H9 (cell line): ENCODE measurements around the gene CUBN. TPM values are rescaled to one million over a fixed set of nuclear protein-coding genes. Genes with fewer than 3 reads are reported as not detected.

ENCODE experiments used
- DNase-seq: peaks from one replicate; pipeline ENCODE4 v3.0.0-alpha.2; 2017
- H2AFZ ChIP-seq: one replicate; pipeline ENCODE4 v1.6.1; 2013; ENCODE audit warnings: mild to moderate bottlenecking, low read length, control low read depth, moderate library complexity
- H2AK5ac ChIP-seq: 2 replicates; pipeline ENCODE4 v1.6.1; 2013; ENCODE audit warnings: low read length, control low read depth, mixed read lengths; ENCODE audit not compliant: insufficient read length
- H2BK120ac ChIP-seq: one replicate; pipeline ENCODE4 v1.6.1; 2013; ENCODE audit warnings: low read depth, mild to moderate bottlenecking, low read length, control low read depth, inconsistent platforms; ENCODE audit not compliant: poor library complexity, severe bottlenecking
- H2BK12ac ChIP-seq: 2 replicates; pipeline ENCODE4 v1.6.1; 2013; ENCODE audit warnings: low read length, control low read depth, mixed read lengths, low read depth; ENCODE audit not compliant: insufficient read length
- H2BK15ac ChIP-seq: 2 replicates; pipeline ENCODE4 v1.6.1; 2013; ENCODE audit warnings: low read depth, low read length, control low read depth
- H2BK20ac ChIP-seq: one replicate; pipeline ENCODE4 v1.6.1; 2013; ENCODE audit warnings: low read depth, mild to moderate bottlenecking, low read length, control low read depth, inconsistent platforms; ENCODE audit not compliant: poor library complexity, severe bottlenecking
- H2BK5ac ChIP-seq: 2 replicates; pipeline ENCODE4 v1.6.1; 2013; ENCODE audit warnings: low read length, control low read depth, mixed read lengths; ENCODE audit not compliant: insufficient read length
- H3K14ac ChIP-seq: 2 replicates; pipeline ENCODE4 v1.6.1; 2013; ENCODE audit warnings: low read length, control low read depth; ENCODE audit not compliant: insufficient read depth
- H3K18ac ChIP-seq: 2 replicates; pipeline ENCODE4 v1.6.1; 2013; ENCODE audit warnings: low read depth, mild to moderate bottlenecking, mixed read lengths, low read length, control low read depth; ENCODE audit not compliant: insufficient read length
- H3K23ac ChIP-seq: 2 replicates; pipeline ENCODE4 v1.6.1; 2013; ENCODE audit warnings: low read length, control low read depth, mixed read lengths, low read depth; ENCODE audit not compliant: insufficient read length
- H3K23me2 ChIP-seq: 2 replicates; pipeline ENCODE4 v1.6.1; 2013; ENCODE audit warnings: low read depth, mild to moderate bottlenecking, mixed read lengths, low read length, control low read depth; ENCODE audit not compliant: insufficient read length, poor library complexity, severe bottlenecking
- H3K27ac ChIP-seq: 2 replicates; pipeline ENCODE4 v1.5.1; 2013; ENCODE audit warnings: low read length, control low read depth, mixed read lengths, low read depth; ENCODE audit not compliant: insufficient read length
- H3K27me3 ChIP-seq: 2 replicates; pipeline ENCODE4 v1.6.1; 2013; ENCODE audit warnings: low read length, control low read depth, inconsistent platforms; ENCODE audit not compliant: insufficient read depth
- H3K4ac ChIP-seq: 2 replicates; pipeline ENCODE4 v1.6.1; 2013; ENCODE audit warnings: low read depth, mild to moderate bottlenecking, control low read depth, inconsistent platforms, low read length, moderate library complexity
- H3K4me1 ChIP-seq: 2 replicates; pipeline ENCODE4 v1.6.1; 2013; ENCODE audit warnings: low read length, control low read depth, inconsistent platforms; ENCODE audit not compliant: insufficient read depth
- H3K4me2 ChIP-seq: 2 replicates; pipeline ENCODE4 v1.6.1; 2013; ENCODE audit warnings: low read length, control low read depth, mixed read lengths; ENCODE audit not compliant: insufficient read length, insufficient read depth
- H3K56ac ChIP-seq: 2 replicates; pipeline ENCODE4 v1.6.1; 2013; ENCODE audit warnings: low read depth, mild to moderate bottlenecking, mixed read lengths, low read length, control low read depth; ENCODE audit not compliant: insufficient read length
- H3K79me1 ChIP-seq: 2 replicates; pipeline ENCODE4 v1.6.1; 2013; ENCODE audit warnings: low read depth, mild to moderate bottlenecking, moderate library complexity, low read length, control low read depth, inconsistent platforms; ENCODE audit not compliant: insufficient read depth, poor library complexity, severe bottlenecking
- H3K79me2 ChIP-seq: 2 replicates; pipeline ENCODE4 v1.6.1; 2013; ENCODE audit warnings: low read length, control low read depth, inconsistent platforms; ENCODE audit not compliant: insufficient read depth
- H3K9ac ChIP-seq: 2 replicates; pipeline ENCODE4 v1.6.1; 2013; ENCODE audit warnings: low read length, control low read depth, mixed read lengths; ENCODE audit not compliant: insufficient read length; ENCODE audit errors: extremely low read depth
- H3K9me3 ChIP-seq: one replicate; pipeline ENCODE4 v1.6.1; 2013; ENCODE audit warnings: low read depth, low read length, inconsistent platforms; ENCODE audit not compliant: control insufficient read depth
- H3T11ph ChIP-seq: one replicate; pipeline ENCODE4 v1.6.1; 2013; ENCODE audit warnings: mild to moderate bottlenecking, low read length, control low read depth, inconsistent platforms
- H4K20me1 ChIP-seq: one replicate; pipeline ENCODE4 v1.6.1; 2013; ENCODE audit not compliant: control insufficient read depth, insufficient read length, insufficient read depth
- H4K5ac ChIP-seq: 2 replicates; pipeline ENCODE4 v1.6.1; 2013; ENCODE audit warnings: low read depth, mild to moderate bottlenecking, mixed read lengths, low read length, control low read depth; ENCODE audit not compliant: insufficient read length
- H4K8ac ChIP-seq: replicated peaks from 2 replicates; pipeline ENCODE4 v1.6.1; 2013; ENCODE audit warnings: low read length, control low read depth, mixed read lengths, low read depth; ENCODE audit not compliant: insufficient read length
- H4K91ac ChIP-seq: 2 replicates; pipeline ENCODE4 v1.6.1; 2013; ENCODE audit warnings: low read depth, mild to moderate bottlenecking, moderate library complexity, mixed read lengths, low read length, control low read depth; ENCODE audit not compliant: insufficient read length
- H3K27ac Mint-ChIP-seq, 3 experiments: 2 replicates in 2 of 3; 3 replicates in 1 of 3; pipeline ENCODE4 v1.8.0; 2020 to 2021; ENCODE audit warnings: mixed read lengths in 3 of 3, mild to moderate bottlenecking in 1 of 3, moderate library complexity in 1 of 3
- H3K27me3 Mint-ChIP-seq: 2 replicates; pipeline ENCODE4 v1.8.0; 2021; ENCODE audit warnings: low read depth, mild to moderate bottlenecking, moderate library complexity, mixed read lengths
- H3K36me3 Mint-ChIP-seq, 3 experiments: 2 replicates in 2 of 3; 3 replicates in 1 of 3; pipeline ENCODE4 v1.8.0; 2020 to 2021; ENCODE audit warnings: low read depth in 3 of 3, mixed read lengths in 3 of 3; ENCODE audit not compliant: insufficient read depth in 1 of 3
- H3K4me1 Mint-ChIP-seq, 2 experiments: 2 replicates each; pipeline ENCODE4 v1.8.0; 2020; ENCODE audit warnings: mixed read lengths in 2 of 2
- H3K4me3 Mint-ChIP-seq, 2 experiments: 2 replicates in 1 of 2; 3 replicates in 1 of 2; pipeline ENCODE4 v1.8.0; 2020 to 2021; ENCODE audit warnings: mild to moderate bottlenecking in 2 of 2, mixed read lengths in 2 of 2, moderate library complexity in 1 of 2
- H3K9me3 Mint-ChIP-seq, 2 experiments: 2 replicates in 1 of 2; 3 replicates in 1 of 2; pipeline ENCODE4 v1.8.0; 2020; ENCODE audit warnings: mild to moderate bottlenecking in 2 of 2, mixed read lengths in 2 of 2, moderate library complexity in 1 of 2
- CTCF ChIP-seq: fragments of 200-600 bp; sonication (generic); conservative IDR thresholded peaks from 3 replicates; pipeline ENCODE4 v1.8.0; 2021; ENCODE audit warnings: antibody characterized with exemption, mild to moderate bottlenecking
- WGBS: extraction: QIAGEN DNeasy Blood & Tissue Kit; methylation state at CpG from one replicate; pipeline ENCODE4 v1.1.7; 2013; ENCODE audit warnings: missing lambda C conversion rate, low lambda C conversion rate, mixed read lengths; ENCODE audit not compliant: insufficient read length; ENCODE audit errors: extremely low coverage; 5-methylcytosine and 5-hydroxymethylcytosine counted together
- total RNA-seq: library from RNA; stranded (reverse); gene quantifications from 2 replicates; pipeline ENCODE4 v1.2.1, GENCODE V29; 2021

The CUBN gene
- total RNA-seq, 1 experiment from 2014 or later: 0.26 TPM

GRCh38 chr10:17005621-17006566 lies 123.7 kb downstream of the CUBN start:
- no peaks in the 10 kb centered on the region for H4K20me1 ChIP-seq
- peaks cover under 1 to 8% (median 2%) of the 10 kb centered on the region in 3 experiments; a peak in 5 of 7 replicates for H3K36me3 Mint-ChIP-seq
- H3K9me3 ChIP-seq: no peaks in the 10 kb centered on the region
- H4K91ac ChIP-seq: no peak overlapping the region
- DNase-seq: no peak
- no peak overlapping the region for H2BK5ac ChIP-seq
- no peak overlapping the region for H3K14ac ChIP-seq
- no peak overlapping the region for H3K4ac ChIP-seq
- no peak overlapping the region for H3K4me2 ChIP-seq
- H2AFZ ChIP-seq: no peak overlapping the region
- no peak overlapping the region for H3K9ac ChIP-seq
- H3K27me3 Mint-ChIP-seq: no peaks in the 10 kb centered on the region; the same call in 1 of the 2 replicates
- 0 out of 4 replicates have a peak, but pooled peaks cover 2 to 3% of the 10 kb centered on the region in 2 experiments for H3K4me1 Mint-ChIP-seq
- no peak overlapping the region for H2AK5ac ChIP-seq
- H3K56ac ChIP-seq: no peak overlapping the region
- no peak overlapping the region for H2BK12ac ChIP-seq
- H3K23ac ChIP-seq: no peak overlapping the region
- no peak overlapping the region for H4K5ac ChIP-seq
- no peak overlapping the region for H3K27ac Mint-ChIP-seq
- no peaks in the 10 kb centered on the region for H3K4me1 ChIP-seq
- TF ChIP-seq CTCF: no peak
- no peaks in the 10 kb centered on the region for H3K79me1 ChIP-seq
- no peaks in the 10 kb centered on the region for H3K27me3 ChIP-seq
- H3K79me2 ChIP-seq: no peaks in the 10 kb centered on the region
- no peak overlapping the region for H2BK20ac ChIP-seq
- no peak overlapping the region for H3K18ac ChIP-seq
- H3T11ph ChIP-seq: no peak overlapping the region
- H3K27ac ChIP-seq: no peak overlapping the region
- no peaks in the 10 kb centered on the region for H3K23me2 ChIP-seq
- H4K8ac ChIP-seq: no peak overlapping the region
- WGBS: no CpG with 5 or more reads among the region's 8 CpGs
- H2BK120ac ChIP-seq: no peak overlapping the region
- H3K9me3 Mint-ChIP-seq: peaks cover 9 to 12% of the 10 kb centered on the region in 2 experiments
- H2BK15ac ChIP-seq: no peak overlapping the region
- H3K4me3 Mint-ChIP-seq: no peak overlapping the region
